T-helper 2 cell treated with Interferon-gamma antibody and Interleukin-4, amounts not matched to agents 5 μg/mL and 100 μg/mL, for 36 hours (primary cell): ENCODE results near the gene CSF1R.
A peak's percentile ranks its signal among the peaks of the same experiment; 100 is the strongest.

Source experiments
- DNase-seq: peaks from one replicate; pipeline ENCODE4 v3.0.0; 2021; ENCODE audit warnings: low spot score
- H3K27ac Mint-ChIP-seq: one replicate; pipeline ENCODE4 v1.8.0; 2021; ENCODE audit warnings: mild to moderate bottlenecking, mixed read lengths
- H3K27me3 Mint-ChIP-seq: one replicate; pipeline ENCODE4 v1.8.0; 2021; ENCODE audit warnings: low read depth, mixed read lengths
- H3K36me3 Mint-ChIP-seq: one replicate; pipeline ENCODE4 v1.8.0; 2021; ENCODE audit warnings: low read depth, mixed read lengths
- H3K4me1 Mint-ChIP-seq: one replicate; pipeline ENCODE4 v1.8.0; 2021; ENCODE audit warnings: low read depth, mixed read lengths
- H3K4me3 Mint-ChIP-seq: one replicate; pipeline ENCODE4 v1.8.0; 2022; ENCODE audit warnings: mild to moderate bottlenecking, moderate library complexity, mixed read lengths
- H3K9me3 Mint-ChIP-seq: one replicate; pipeline ENCODE4 v1.8.0; 2021; ENCODE audit warnings: mixed read lengths

The CSF1R gene

GRCh38 chr5:150077060-150077459, 9.3 kb downstream of the CSF1R start:
- H3K27ac Mint-ChIP-seq = no peak overlapping the region
- H3K27me3 Mint-ChIP-seq = no peaks in the 10 kb centered on the region
- no peaks in the 10 kb centered on the region for H3K36me3 Mint-ChIP-seq
- H3K9me3 Mint-ChIP-seq = no peaks in the 10 kb centered on the region
- no peak for DNase-seq
- peaks cover under 1% of the 10 kb centered on the region for H3K4me1 Mint-ChIP-seq
- H3K4me3 Mint-ChIP-seq = no peak overlapping the region

GRCh38 chr5:150075806-150076205, 10.5 kb downstream of the CSF1R start:
- DNase-seq = no peak
- Mint-ChIP-seq H3K27ac (no peak overlapping the region), H3K27me3 (no peaks in the 10 kb centered on the region), H3K4me3 (no peak overlapping the region), H3K36me3 (no peaks in the 10 kb centered on the region), H3K4me1 (no peaks in the 10 kb centered on the region), H3K9me3 (no peaks in the 10 kb centered on the region)

- H3K9me3 Mint-ChIP-seq = no peaks in the 10 kb centered on the region
- no peak overlapping the region for H3K4me3 Mint-ChIP-seq
- H3K4me1 Mint-ChIP-seq = no peaks in the 10 kb centered on the region
- no peaks in the 10 kb centered on the region for H3K36me3 Mint-ChIP-seq
- no peaks in the 10 kb centered on the region for H3K27me3 Mint-ChIP-seq
- no peak overlapping the region for H3K27ac Mint-ChIP-seq
- no peak for DNase-seq
Observed at GRCh38 chr5:150075233-150075632, 11.1 kb downstream of the CSF1R start.

- H3K27ac Mint-ChIP-seq = no peak overlapping the region
- no peaks in the 10 kb centered on the region for H3K27me3 Mint-ChIP-seq
- H3K9me3 Mint-ChIP-seq = no peaks in the 10 kb centered on the region
- peaks cover 1% of the 10 kb centered on the region for H3K4me1 Mint-ChIP-seq
- no peak overlapping the region for H3K4me3 Mint-ChIP-seq
- no peak for DNase-seq
- H3K36me3 Mint-ChIP-seq = no peaks in the 10 kb centered on the region
Observed at GRCh38 chr5:150073677-150074076, 12.7 kb downstream of the CSF1R start.

- H3K9me3 Mint-ChIP-seq = no peaks in the 10 kb centered on the region
- DNase-seq = no peak
- H3K4me3 Mint-ChIP-seq = no peak overlapping the region
- peaks cover 3% of the 10 kb centered on the region for H3K4me1 Mint-ChIP-seq
- H3K27ac Mint-ChIP-seq = no peak overlapping the region
- H3K36me3 Mint-ChIP-seq = no peaks in the 10 kb centered on the region
- H3K27me3 Mint-ChIP-seq = no peaks in the 10 kb centered on the region
Observed at GRCh38 chr5:150073086-150073625, 13.2 kb downstream of the CSF1R start.

GRCh38 chr5:150070821-150071220, 15.5 kb downstream of the CSF1R start:
- peaks cover 3% of the 10 kb centered on the region for H3K27me3 Mint-ChIP-seq
- H3K36me3 Mint-ChIP-seq = no peaks in the 10 kb centered on the region
- no peak for DNase-seq
- H3K27ac Mint-ChIP-seq = no peak overlapping the region
- H3K4me1 Mint-ChIP-seq = peaks cover 17% of the 10 kb centered on the region
- no peaks in the 10 kb centered on the region for H3K9me3 Mint-ChIP-seq
- H3K4me3 Mint-ChIP-seq = no peak overlapping the region

GRCh38 chr5:150069672-150070627, 16.4 kb downstream of the CSF1R start:
- peaks cover 17% of the 10 kb centered on the region for H3K4me1 Mint-ChIP-seq
- H3K36me3 Mint-ChIP-seq = no peaks in the 10 kb centered on the region
- DNase-seq = no peak
- peaks cover 3% of the 10 kb centered on the region for H3K27me3 Mint-ChIP-seq
- H3K4me3 Mint-ChIP-seq = no peak overlapping the region
- H3K9me3 Mint-ChIP-seq = no peaks in the 10 kb centered on the region
- no peak overlapping the region for H3K27ac Mint-ChIP-seq

- Mint-ChIP-seq H3K9me3 (no peaks in the 10 kb centered on the region), H3K27me3 (peaks cover 3% of the 10 kb centered on the region), H3K4me3 (no peak overlapping the region), H3K27ac (no peak overlapping the region), H3K4me1 (peaks cover 17% of the 10 kb centered on the region), H3K36me3 (no peaks in the 10 kb centered on the region)
- DNase-seq = no peak
Observed at GRCh38 chr5:150068961-150069645, 17.3 kb downstream of the CSF1R start.

- no peak overlapping the region for H3K27ac Mint-ChIP-seq
- H3K9me3 Mint-ChIP-seq = no peaks in the 10 kb centered on the region
- peaks cover 17% of the 10 kb centered on the region for H3K4me1 Mint-ChIP-seq
- DNase-seq = no peak
- no peaks in the 10 kb centered on the region for H3K36me3 Mint-ChIP-seq
- peaks cover 3% of the 10 kb centered on the region for H3K27me3 Mint-ChIP-seq
- no peak overlapping the region for H3K4me3 Mint-ChIP-seq
Observed at GRCh38 chr5:150068472-150068871, 17.9 kb downstream of the CSF1R start.

- Mint-ChIP-seq H3K27me3 (peaks cover 3% of the 10 kb centered on the region), H3K4me1 (peaks cover 17% of the 10 kb centered on the region), H3K27ac (no peak overlapping the region), H3K4me3 (no peak overlapping the region), H3K36me3 (no peaks in the 10 kb centered on the region), H3K9me3 (no peaks in the 10 kb centered on the region)
- DNase-seq = no peak
Observed at GRCh38 chr5:150068071-150068470, 18.3 kb downstream of the CSF1R start.

- DNase-seq = no peak
- Mint-ChIP-seq H3K27ac (peak overlapping the region; percentile 22), H3K4me1 (peaks cover 17% of the 10 kb centered on the region), H3K27me3 (peaks cover 3% of the 10 kb centered on the region), H3K36me3 (no peaks in the 10 kb centered on the region), H3K4me3 (peak overlapping the region; percentile 41), H3K9me3 (no peaks in the 10 kb centered on the region)
Observed at GRCh38 chr5:150067405-150067960, 18.9 kb downstream of the CSF1R start.

GRCh38 chr5:150066901-150067396, 19.4 kb downstream of the CSF1R start:
- Mint-ChIP-seq H3K27ac (peak overlapping the region; percentile 22), H3K36me3 (no peaks in the 10 kb centered on the region)
- DNase-seq = peak; percentile 28

GRCh38 chr5:150066436-150066835, 19.9 kb downstream of the CSF1R start:
- H3K27me3 Mint-ChIP-seq = peaks cover 3% of the 10 kb centered on the region
- DNase-seq = no peak
- H3K27ac Mint-ChIP-seq = no peak overlapping the region
- peaks cover 17% of the 10 kb centered on the region for H3K4me1 Mint-ChIP-seq
- H3K4me3 Mint-ChIP-seq = peak overlapping the region; percentile 41
- no peaks in the 10 kb centered on the region for H3K9me3 Mint-ChIP-seq
- no peaks in the 10 kb centered on the region for H3K36me3 Mint-ChIP-seq

More at GRCh38 chr5:150066901-150067396, 19.4 kb downstream of the CSF1R start:
- Mint-ChIP-seq H3K9me3 (no peaks in the 10 kb centered on the region), H3K27me3 (peaks cover 3% of the 10 kb centered on the region), H3K4me1 (peaks cover 17% of the 10 kb centered on the region), H3K4me3 (peak overlapping the region; percentile 41)

GRCh38 chr5:150065886-150066285, 20.5 kb downstream of the CSF1R start:
- Mint-ChIP-seq H3K36me3 (no peaks in the 10 kb centered on the region), H3K4me1 (peaks cover 17% of the 10 kb centered on the region)

More at GRCh38 chr5:150065886-150066285, 20.5 kb downstream of the CSF1R start:
- DNase-seq = no peak
- H3K4me3 Mint-ChIP-seq = no peak overlapping the region
- H3K27ac Mint-ChIP-seq = no peak overlapping the region
- peaks cover 3% of the 10 kb centered on the region for H3K27me3 Mint-ChIP-seq
- H3K9me3 Mint-ChIP-seq = no peaks in the 10 kb centered on the region
